ENCODE results near the gene MROH2A.

Gene MROH2A

GRCh38 chr2:233779722-233780121 lies 1.6 kb downstream of the MROH2A start:
- TF ChIP-seq CTCF (conservative IDR thresholded peaks at IDR 0.05; ENCODE audit: low read depth): no peak
- CTCF ChIA-PET: interaction anchor here (0.6 kb wide), 1 partner anchor 332 kb away, joined by 5 read pairs; no protein-coding TSS in a partner anchor
- DNase-seq (ENCODE audit: low spot score): no peak
- POLR2A ChIA-PET (ENCODE audit: low non-redundant PET): no interaction called here
- no peak overlapping the region for H3K27ac ChIP-seq

- DNase-seq (ENCODE audit: low spot score): no peak
- no peak overlapping the region for H3K27ac ChIP-seq
- no peak for TF ChIP-seq CTCF (conservative IDR thresholded peaks at IDR 0.05; ENCODE audit: low read depth)
- CTCF ChIA-PET: no interaction called here
- POLR2A ChIA-PET (ENCODE audit: low non-redundant PET): no interaction called here
Observed at GRCh38 chr2:233780771-233781170, 2.6 kb downstream of the MROH2A start.

GRCh38 chr2:233789554-233789953 lies 11.4 kb downstream of the MROH2A start:
- no peak for TF ChIP-seq CTCF (conservative IDR thresholded peaks at IDR 0.05; ENCODE audit: low read depth)
- POLR2A ChIA-PET (ENCODE audit: low non-redundant PET): no interaction called here
- CTCF ChIA-PET: no interaction called here
- no peak for DNase-seq (ENCODE audit: low spot score)
- no peak overlapping the region for H3K27ac ChIP-seq

- ChIA-PET POLR2A (ENCODE audit: low non-redundant PET) (no interaction called here), CTCF (interaction anchor here (0.8 kb wide), 1 partner anchor 13 kb away, joined by 3 read pairs; no protein-coding TSS in a partner anchor)
- DNase-seq (ENCODE audit: low spot score): no peak
- TF ChIP-seq CTCF (conservative IDR thresholded peaks at IDR 0.05; ENCODE audit: low read depth): no peak
- H3K27ac ChIP-seq: no peak overlapping the region
Observed at GRCh38 chr2:233791151-233791882, 13.2 kb downstream of the MROH2A start.

GRCh38 chr2:233791883-233792329 lies 13.8 kb downstream of the MROH2A start:
- no peak for TF ChIP-seq CTCF (conservative IDR thresholded peaks at IDR 0.05; ENCODE audit: low read depth)
- no peak overlapping the region for H3K27ac ChIP-seq
- DNase-seq (ENCODE audit: low spot score): no peak
- ChIA-PET CTCF (no interaction called here), POLR2A (ENCODE audit: low non-redundant PET) (no interaction called here)

GRCh38 chr2:233792720-233793119 lies 14.6 kb downstream of the MROH2A start:
- TF ChIP-seq CTCF (conservative IDR thresholded peaks at IDR 0.05; ENCODE audit: low read depth): no peak
- ChIA-PET POLR2A (ENCODE audit: low non-redundant PET) (no interaction called here), CTCF (no interaction called here)
- no peak for DNase-seq (ENCODE audit: low spot score)
- no peak overlapping the region for H3K27ac ChIP-seq

Data from RWPE1 (cell line).